GM12864 (cell line): Measurements from ENCODE around the gene C13orf42.

Experiments
- DNase-seq: peaks from one replicate; pipeline ENCODE4 v3.0.0-alpha.2; 2011; ENCODE audit warnings: low read depth
- H3K4me3 ChIP-seq: 2 replicates; pipeline ENCODE4 v1.5.1; 2011; ENCODE audit warnings: mild to moderate bottlenecking, low read depth, low read length, control low read depth
- TF ChIP-seq, protein P1 (sequence below): IDR thresholded peaks from 2 replicates; pipeline ENCODE4 v1.5.1; 2011; ENCODE audit warnings: low read depth, mild to moderate bottlenecking, moderate library complexity, low read length, control low read depth, inconsistent platforms; ENCODE audit errors: missing control alignments

Gene C13orf42

DNA sequence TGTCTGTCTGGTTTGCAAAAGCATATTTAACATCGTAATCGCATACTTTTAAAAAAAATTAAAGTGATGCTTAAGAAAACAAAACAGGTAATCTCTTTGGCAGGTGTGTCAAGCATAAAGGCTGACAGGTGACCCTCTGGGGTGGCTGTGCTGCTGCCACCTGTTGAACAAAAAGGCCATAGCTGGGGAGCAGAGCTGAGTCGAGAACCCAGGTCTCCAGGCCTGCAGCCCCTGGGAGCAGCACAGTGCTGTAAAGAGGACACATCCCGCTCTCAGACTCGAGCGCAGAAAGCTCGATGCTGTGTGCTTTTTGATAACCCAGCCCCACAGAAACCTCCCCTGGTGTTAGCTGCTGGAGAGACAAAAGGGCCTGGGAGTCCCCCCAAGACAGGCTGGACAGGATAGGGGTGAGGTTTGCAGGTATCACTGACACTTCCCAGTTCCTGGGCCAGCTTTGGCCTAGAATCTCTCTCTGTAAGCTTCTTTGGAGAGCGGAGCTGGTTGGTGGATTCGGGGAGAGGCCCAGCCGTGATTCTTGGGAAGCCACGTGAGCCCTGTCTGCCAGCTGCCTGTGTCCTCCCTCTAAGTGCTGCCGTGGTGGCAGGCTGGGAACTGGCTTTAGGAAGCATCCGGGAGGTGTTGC is 66.9 kb downstream of the C13orf42 start:
- TF ChIP-seq, protein P1, sequence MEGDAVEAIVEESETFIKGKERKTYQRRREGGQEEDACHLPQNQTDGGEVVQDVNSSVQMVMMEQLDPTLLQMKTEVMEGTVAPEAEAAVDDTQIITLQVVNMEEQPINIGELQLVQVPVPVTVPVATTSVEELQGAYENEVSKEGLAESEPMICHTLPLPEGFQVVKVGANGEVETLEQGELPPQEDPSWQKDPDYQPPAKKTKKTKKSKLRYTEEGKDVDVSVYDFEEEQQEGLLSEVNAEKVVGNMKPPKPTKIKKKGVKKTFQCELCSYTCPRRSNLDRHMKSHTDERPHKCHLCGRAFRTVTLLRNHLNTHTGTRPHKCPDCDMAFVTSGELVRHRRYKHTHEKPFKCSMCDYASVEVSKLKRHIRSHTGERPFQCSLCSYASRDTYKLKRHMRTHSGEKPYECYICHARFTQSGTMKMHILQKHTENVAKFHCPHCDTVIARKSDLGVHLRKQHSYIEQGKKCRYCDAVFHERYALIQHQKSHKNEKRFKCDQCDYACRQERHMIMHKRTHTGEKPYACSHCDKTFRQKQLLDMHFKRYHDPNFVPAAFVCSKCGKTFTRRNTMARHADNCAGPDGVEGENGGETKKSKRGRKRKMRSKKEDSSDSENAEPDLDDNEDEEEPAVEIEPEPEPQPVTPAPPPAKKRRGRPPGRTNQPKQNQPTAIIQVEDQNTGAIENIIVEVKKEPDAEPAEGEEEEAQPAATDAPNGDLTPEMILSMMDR: no peak
- H3K4me3 ChIP-seq: no peak overlapping the region
- no peak for DNase-seq

DNA sequence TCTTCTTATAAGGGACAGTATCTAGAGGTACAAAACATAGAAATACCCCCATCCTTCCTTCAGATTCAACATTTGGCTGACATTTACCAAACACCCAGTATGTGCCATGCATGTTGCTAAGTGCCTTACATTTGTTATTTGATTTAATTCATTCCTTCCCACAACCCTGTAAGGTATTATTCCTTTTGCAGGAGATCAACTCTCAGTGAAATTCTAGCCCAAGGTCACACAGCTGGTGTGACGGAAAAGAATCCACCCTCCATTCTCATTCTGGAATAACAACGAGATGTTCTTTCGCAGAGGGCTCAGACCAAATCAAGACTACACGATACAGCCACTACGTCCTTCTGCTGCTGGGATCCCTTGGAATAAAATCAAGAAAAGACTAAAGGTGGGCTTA is 67.8 kb downstream of the C13orf42 start:
- no peak for DNase-seq
- H3K4me3 ChIP-seq: no peak overlapping the region
- TF ChIP-seq, protein P1: no peak

DNA sequence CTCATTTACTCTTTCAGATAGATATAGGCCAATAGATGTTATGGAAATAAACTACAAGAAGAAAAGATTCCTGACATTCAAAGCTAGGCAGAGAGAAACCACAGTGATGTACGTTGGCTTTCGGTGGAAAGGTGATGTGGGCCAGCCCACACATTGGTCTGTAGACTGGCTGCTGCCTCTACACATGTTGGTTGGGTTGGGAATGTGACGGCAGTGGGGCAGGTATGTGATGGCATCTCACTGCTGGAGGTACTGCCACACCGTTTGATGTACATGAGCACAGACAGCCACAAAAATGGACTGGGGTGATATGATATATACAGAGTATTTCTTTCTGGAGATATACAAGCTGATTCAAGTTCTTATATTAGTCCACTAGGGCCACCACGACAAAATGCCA is 69.4 kb downstream of the C13orf42 start:
- no peak overlapping the region for H3K4me3 ChIP-seq
- TF ChIP-seq, protein P1: no peak
- no peak for DNase-seq

DNA sequence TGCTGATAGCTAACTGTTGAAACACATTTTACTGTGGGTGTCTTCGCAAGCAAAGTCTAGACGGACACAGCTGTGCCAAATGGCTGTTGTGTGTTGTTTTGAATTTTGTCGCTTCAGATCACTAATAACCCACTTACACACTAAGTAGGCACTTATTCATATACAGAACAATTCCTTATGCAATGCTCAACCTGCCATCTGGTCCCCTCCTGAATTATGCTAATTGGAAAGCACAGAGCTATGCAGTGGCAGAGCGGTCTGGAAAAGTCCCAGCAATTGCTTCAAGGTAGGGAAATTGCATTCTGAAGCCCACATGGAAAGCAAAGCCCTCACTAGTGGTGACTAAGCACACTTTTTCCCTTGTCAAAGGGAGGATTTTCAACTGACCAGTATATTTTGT is 69.9 kb downstream of the C13orf42 start:
- DNase-seq: no peak
- TF ChIP-seq, protein P1: no peak
- no peak overlapping the region for H3K4me3 ChIP-seq

DNA sequence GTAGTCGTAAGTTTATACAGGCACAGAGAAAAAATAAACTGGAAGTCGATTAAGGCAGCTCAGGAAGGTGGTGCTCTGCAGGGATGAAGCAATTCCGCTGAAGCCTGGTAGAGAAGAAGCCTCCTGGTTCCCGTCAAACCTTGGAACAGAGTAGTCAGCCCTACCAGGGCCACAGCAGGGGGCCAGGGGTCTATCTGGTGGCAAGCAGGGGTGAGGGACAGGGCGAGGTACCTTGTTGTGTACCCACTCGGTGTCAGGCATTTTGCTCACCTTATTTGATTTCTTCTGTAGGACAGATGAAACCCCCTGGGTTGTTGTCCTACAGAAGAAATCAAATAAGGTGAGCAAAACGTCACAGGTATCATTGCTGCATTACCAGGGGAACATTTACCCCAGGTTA is 70.6 kb downstream of the C13orf42 start:
- DNase-seq: no peak
- TF ChIP-seq, protein P1: no peak
- no peak overlapping the region for H3K4me3 ChIP-seq

DNA sequence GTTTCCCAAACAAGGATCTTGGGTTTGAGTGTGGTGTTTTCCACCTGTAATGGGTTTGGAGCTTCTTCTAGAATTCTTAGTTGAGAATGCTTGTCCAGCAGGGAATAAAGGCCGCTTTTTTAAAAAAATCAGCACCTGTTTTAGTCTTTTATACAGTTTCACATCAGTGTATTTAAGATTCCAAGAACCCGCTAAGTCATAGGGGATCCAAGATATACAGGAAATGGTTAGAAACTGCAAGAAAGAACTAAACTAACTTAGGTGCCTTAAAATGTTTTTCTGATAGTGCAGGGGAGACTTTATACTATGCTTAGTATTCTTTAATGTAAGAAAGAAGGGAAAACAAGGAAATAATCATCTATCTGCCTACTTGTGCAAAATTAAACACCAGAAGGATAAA is 74.7 kb downstream of the C13orf42 start:
- no peak overlapping the region for H3K4me3 ChIP-seq
- TF ChIP-seq, protein P1: no peak
- DNase-seq: no peak

DNA sequence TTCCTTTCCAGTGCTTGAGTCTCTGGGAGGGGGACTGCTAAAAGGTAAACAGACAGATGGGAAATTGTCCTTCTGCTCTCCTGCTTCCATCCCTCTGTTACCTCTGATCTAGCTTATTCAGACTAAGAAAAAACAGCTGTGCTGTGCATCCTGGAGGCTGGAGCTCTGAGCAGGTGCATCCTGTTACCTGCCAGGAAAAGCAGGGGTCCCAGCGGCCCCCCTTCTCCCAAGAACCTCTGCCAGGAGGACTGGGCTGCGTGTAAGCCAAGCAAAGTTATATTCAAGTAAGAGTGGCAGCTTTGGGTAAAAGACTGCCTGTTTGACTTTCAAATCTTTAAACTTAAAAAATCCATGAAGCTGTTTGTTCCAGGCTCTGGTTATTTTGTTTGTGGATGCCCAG is 75.1 kb downstream of the C13orf42 start:
- no peak for DNase-seq
- TF ChIP-seq, protein P1: no peak
- H3K4me3 ChIP-seq: no peak overlapping the region
